Bronchus fibroblast of lung (primary cell): ENCODE data around the gene EGLN1. TPM values are rescaled to one million over a fixed set of nuclear protein-coding genes. Genes with fewer than 3 reads are reported as not detected.

Experiments used
- total RNA-seq: library from RNA; depleted of rRNA; stranded (reverse); fragments of >200 nt; gene quantifications from 2 replicates; pipeline ENCODE4 v1.2.3, GENCODE V29; 2015

Gene EGLN1
- 13.1 and 15.1 TPM in 2 replicates for total RNA-seq

GRCh38 chr1:231421971-231422797 is at the start of gene EGLN1:
Gene EGLN1 (minus strand): TSS chr1:231422287. CDS start chr1:231421888, 399 bp downstream.

DNA sequence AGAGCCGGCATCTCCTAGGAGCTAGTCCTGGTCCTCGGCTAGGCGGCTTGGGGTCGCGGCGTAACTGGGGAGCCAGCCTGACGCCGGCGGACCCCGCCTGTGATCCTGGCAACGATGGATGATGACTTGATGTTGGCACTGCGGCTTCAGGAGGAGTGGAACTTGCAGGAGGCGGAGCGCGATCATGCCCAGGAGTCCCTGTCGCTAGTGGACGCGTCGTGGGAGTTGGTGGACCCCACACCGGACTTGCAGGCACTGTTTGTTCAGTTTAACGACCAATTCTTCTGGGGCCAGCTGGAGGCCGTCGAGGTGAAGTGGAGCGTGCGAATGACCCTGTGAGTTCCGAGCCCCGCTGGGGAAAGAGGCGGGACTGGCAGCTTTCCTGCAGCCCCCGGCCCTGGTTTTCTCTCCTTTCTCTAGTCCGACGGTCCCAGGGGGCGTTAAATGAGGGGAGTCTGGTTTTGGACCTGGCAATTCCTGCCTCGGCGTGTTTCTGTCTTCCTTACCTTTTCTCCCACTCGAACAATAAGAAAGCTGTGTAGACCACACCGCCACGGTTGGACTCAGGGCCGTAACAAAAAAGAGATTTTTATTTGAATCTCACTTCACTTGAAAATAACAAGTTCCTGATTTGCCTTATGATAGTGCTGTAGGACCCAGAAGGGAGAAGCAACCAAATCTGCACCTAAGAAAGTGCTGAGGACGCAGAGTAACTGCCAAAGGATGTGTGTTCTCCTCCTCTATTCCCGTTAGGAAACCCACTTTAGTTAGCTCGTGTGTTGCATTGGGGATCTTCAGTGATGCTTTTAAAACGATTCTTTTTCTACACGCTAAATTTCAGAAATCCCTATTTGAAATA is 83.6 kb downstream of the EGLN1 start, which contains the start of gene SPRTN:
SPRTN (plus strand) TSS at position 24 of the 859 bp plus-strand sequence; CDS start at position 115, 91 bp downstream.

DNA sequence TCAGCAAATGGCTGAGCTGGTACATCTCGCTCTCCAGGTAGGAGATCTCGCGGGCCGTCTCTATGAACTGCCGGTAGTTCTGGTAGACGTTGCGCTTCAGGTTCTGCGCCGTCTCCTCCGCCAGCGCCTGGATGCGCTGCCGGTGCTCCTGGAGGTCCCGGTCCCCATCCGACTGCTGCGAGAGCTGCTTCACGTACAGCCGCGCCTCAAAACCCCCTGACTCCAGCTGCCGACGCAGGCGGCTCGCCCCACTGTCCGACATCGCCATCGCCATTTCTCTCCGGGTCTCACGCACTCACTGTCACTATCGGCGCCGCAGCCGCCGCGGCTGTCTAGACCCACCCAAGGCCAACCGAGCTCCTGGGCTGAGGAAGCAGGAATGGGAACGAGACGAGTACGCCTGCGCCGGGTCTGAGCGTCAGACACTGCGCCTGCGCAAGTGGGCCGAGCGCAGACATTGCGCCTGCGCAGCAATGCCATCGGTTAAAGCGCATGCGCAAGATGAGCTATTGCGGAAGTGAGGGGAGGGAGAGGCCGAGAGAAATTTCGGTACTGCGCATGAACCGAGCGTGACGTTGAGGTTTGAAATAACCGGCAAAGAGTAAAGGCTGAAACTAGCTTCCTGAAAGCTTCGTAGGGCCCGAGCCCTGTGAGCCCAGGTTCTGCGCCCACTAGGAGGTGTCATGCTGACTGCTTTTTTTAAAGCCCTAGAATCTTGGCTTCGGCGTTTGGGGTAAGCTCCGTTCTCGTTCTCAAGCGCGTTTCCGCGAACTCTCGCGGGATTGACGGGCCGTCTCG is 84.4 kb downstream of the EGLN1 start, which contains the start of gene EXOC8:
EXOC8 (minus strand) TSS at position 381 of the 798 bp plus-strand sequence; CDS start at position 274, 107 bp downstream.

Other genes starting within 250 kb of the EGLN1 start
- 53.1 and 58.8 TPM in 2 replicates for gene GNPAT, start 181.1 kb downstream of the EGLN1 start, total RNA-seq
- 5.5 and 5.7 TPM in 2 replicates for gene EXOC8, start 84.4 kb downstream of the EGLN1 start, total RNA-seq
- 9.8 and 12.2 TPM in 2 replicates for gene SPRTN, start 84.0 kb downstream of the EGLN1 start, total RNA-seq
- 15.2 and 21.5 TPM in 2 replicates for gene TSNAX, start 106.4 kb upstream of the EGLN1 start, total RNA-seq
- 3.1 and 3.4 TPM in 2 replicates for gene DISC1, start 204.5 kb upstream of the EGLN1 start, total RNA-seq